CD4-positive, CD25-positive, alpha-beta regulatory T cell (primary cell): Measurements from ENCODE around the gene RASGRP2. TPM values are rescaled to one million over a fixed set of nuclear protein-coding genes. Genes with fewer than 3 reads are reported as not detected.

Experiments used
- ATAC-seq, 2 donors: fragments of 150-1000 bp; cut with Tn5 transposase; one replicate each; pipeline ENCODE4 v1.10.0; 2021; ENCODE audit warnings: low read depth in 2 of 2, moderate number of reproducible peaks in 2 of 2, moderate library complexity in 1 of 2
- DNase-seq, 3 donors: peaks; one replicate each; pipeline versions ENCODE4 v3.0.0 to v3.0.0-alpha.2; 2012 to 2022; ENCODE audit warnings: mixed read lengths in 1 of 3
- H3K27ac ChIP-seq: one replicate; pipeline ENCODE4 v1.7.0; 2013; ENCODE audit warnings: mild to moderate bottlenecking, low read length; ENCODE audit not compliant: insufficient read depth, poor library complexity, severe bottlenecking
- H3K27me3 ChIP-seq: one replicate; pipeline ENCODE4 v1.7.0; 2013; ENCODE audit warnings: low read length; ENCODE audit not compliant: control insufficient read depth, insufficient read depth
- H3K36me3 ChIP-seq: one replicate; pipeline ENCODE4 v1.7.0; 2013; ENCODE audit warnings: mild to moderate bottlenecking, low read length, moderate library complexity; ENCODE audit not compliant: control insufficient read depth, insufficient read depth
- H3K4me1 ChIP-seq: 2 replicates; pipeline ENCODE4 v1.7.0; 2013; ENCODE audit warnings: mild to moderate bottlenecking, low read length; ENCODE audit not compliant: insufficient read depth, control insufficient read depth, poor library complexity, severe bottlenecking
- H3K4me3 ChIP-seq: one replicate; pipeline ENCODE4 v1.7.0; 2013; ENCODE audit warnings: low read depth, mild to moderate bottlenecking, low read length, moderate library complexity
- H3K9me3 ChIP-seq, 2 experiments: 1 replicate in 1 of 2; 2 replicates in 1 of 2; pipeline ENCODE4 v1.7.0; 2013; ENCODE audit warnings: low read length in 2 of 2, mild to moderate bottlenecking in 1 of 2, moderate library complexity in 1 of 2; ENCODE audit not compliant: control insufficient read depth in 2 of 2
- H3K27ac Mint-ChIP-seq, 3 donors: one replicate each; pipeline ENCODE4 v1.8.0; 2020 to 2022; ENCODE audit warnings: mild to moderate bottlenecking in 3 of 3, mixed read lengths in 3 of 3, moderate library complexity in 2 of 3
- H3K27me3 Mint-ChIP-seq: one replicate; pipeline ENCODE4 v1.8.0; 2022; ENCODE audit warnings: mild to moderate bottlenecking, mixed read lengths
- H3K36me3 Mint-ChIP-seq: one replicate; pipeline ENCODE4 v1.8.0; 2020; ENCODE audit warnings: mixed read lengths
- H3K4me1 Mint-ChIP-seq, 4 donors: one replicate each; pipeline ENCODE4 v1.8.0; 2020 to 2022; ENCODE audit warnings: mixed read lengths in 4 of 4, mild to moderate bottlenecking in 1 of 4
- H3K4me3 Mint-ChIP-seq, 4 donors: one replicate each; pipeline ENCODE4 v1.8.0; 2020 to 2022; ENCODE audit warnings: mild to moderate bottlenecking in 4 of 4, mixed read lengths in 4 of 4, moderate library complexity in 3 of 4
- H3K9me3 Mint-ChIP-seq, 7 donors: one replicate each; pipeline ENCODE4 v1.8.0; 2020 to 2022; ENCODE audit warnings: mixed read lengths in 7 of 7, mild to moderate bottlenecking in 3 of 7, moderate library complexity in 2 of 7
- polyA plus RNA-seq, 4 donors: library from polyadenylated mRNA; unstranded; fragments of 300-500 nt; fragmentation: Illumina TruSeq; gene quantifications; one replicate each; pipeline ENCODE4 v1.2.3, GENCODE V29; 2021
- total RNA-seq: library from RNA; stranded (reverse); gene quantifications from one replicate; pipeline ENCODE4 v1.2.3, GENCODE V29; 2022

Gene RASGRP2
- total and polyA plus RNA-seq, 5 donors from 2014 or later, result 140 to 570 (median 169) TPM

DNA sequence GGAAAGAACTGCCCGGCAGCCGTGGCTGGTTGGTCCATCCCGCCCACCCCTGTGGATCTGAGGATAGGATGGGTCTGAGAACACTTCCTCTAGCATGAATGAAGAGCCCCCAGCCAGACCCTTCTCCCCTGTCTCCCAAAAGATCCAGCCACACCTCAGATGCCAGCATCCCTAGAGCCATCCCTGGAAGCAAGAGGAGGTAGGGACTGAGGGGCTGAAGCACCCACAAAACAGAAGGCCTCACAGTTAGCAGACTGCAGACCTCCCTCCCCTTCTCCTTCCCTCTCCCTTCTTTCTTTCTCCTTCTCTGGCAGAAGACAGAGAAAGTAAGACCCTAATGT is 22.6 kb downstream of the RASGRP2 start:
- peak overlapping the region in 3 of 4 donors; percentile 38 to 85 (median 80) for H3K4me3 Mint-ChIP-seq
- H3K27ac Mint-ChIP-seq, result peak overlapping the region in 1 of 3 donors; percentile 48
- Histone ChIP-seq H3K9me3 (no peaks in the 10 kb centered on the region), H3K36me3 (no peaks in the 10 kb centered on the region), H3K4me1 (peaks cover 7% of the 10 kb centered on the region), H3K27me3 (no peaks in the 10 kb centered on the region), H3K4me3 (no peak overlapping the region), H3K27ac (no peak overlapping the region)
- H3K27me3 Mint-ChIP-seq, result peaks cover 58% of the 10 kb centered on the region
- ATAC-seq (no peak), DNase-seq (no peak)
- peaks cover 0 to 2% (median 0%) of the 10 kb centered on the region in 7 donors for H3K9me3 Mint-ChIP-seq
- H3K36me3 Mint-ChIP-seq, result no peaks in the 10 kb centered on the region
- H3K4me1 Mint-ChIP-seq, result peaks cover 0 to 18% (median 5%) of the 10 kb centered on the region in 4 donors

DNA sequence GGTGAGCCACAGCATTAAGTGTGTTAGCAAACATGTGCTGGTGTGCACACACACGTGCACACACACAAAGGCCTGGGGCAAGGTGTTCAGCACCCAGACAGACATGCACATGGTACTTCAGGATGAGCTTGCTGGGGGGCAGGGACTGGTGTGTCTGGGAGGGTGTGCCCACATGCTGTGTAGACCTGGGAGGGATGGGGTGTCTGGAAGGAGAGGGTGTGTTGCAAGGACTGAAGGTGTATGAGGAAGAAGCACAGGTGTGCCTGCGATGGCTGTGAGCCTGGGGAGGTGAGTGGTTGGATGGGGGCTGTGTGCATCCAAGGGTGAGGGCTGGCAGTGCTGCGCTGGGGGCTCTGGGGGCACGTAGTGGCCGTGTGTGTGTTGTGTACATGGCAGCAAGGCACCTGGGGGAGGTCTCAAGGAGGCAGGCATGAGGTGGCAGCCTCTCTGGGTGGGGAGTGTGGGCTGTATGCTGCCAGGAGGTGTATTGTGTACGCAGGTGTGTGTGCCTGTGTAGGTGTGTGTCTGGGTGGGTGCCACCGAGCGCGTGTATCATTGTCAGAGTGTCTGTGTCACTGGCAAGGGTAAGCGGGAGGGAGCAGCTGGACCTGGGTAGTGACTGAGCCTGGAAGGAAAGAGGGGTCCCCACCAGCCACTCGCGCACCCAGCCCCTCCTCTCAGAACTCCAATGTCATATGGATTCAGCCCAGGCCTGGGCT is 23.1 kb downstream of the RASGRP2 start:
- peaks cover 0 to 18% (median 5%) of the 10 kb centered on the region in 4 donors for H3K4me1 Mint-ChIP-seq
- Histone ChIP-seq H3K36me3 (no peaks in the 10 kb centered on the region), H3K4me1 (peaks cover 7% of the 10 kb centered on the region), H3K27me3 (no peaks in the 10 kb centered on the region), H3K27ac (no peak overlapping the region), H3K4me3 (no peak overlapping the region), H3K9me3 (no peaks in the 10 kb centered on the region)
- H3K27me3 Mint-ChIP-seq, result peaks cover 62% of the 10 kb centered on the region
- peak overlapping the region in 2 of 4 donors; percentile 38 to 85 for H3K4me3 Mint-ChIP-seq
- no peaks in the 10 kb centered on the region for H3K36me3 Mint-ChIP-seq
- DNase-seq (no peak), ATAC-seq (no peak)
- H3K9me3 Mint-ChIP-seq, result peaks cover 0 to 2% (median 0%) of the 10 kb centered on the region in 7 donors
- peak overlapping the region in 2 of 3 donors; percentile 39 to 48 for H3K27ac Mint-ChIP-seq

DNA sequence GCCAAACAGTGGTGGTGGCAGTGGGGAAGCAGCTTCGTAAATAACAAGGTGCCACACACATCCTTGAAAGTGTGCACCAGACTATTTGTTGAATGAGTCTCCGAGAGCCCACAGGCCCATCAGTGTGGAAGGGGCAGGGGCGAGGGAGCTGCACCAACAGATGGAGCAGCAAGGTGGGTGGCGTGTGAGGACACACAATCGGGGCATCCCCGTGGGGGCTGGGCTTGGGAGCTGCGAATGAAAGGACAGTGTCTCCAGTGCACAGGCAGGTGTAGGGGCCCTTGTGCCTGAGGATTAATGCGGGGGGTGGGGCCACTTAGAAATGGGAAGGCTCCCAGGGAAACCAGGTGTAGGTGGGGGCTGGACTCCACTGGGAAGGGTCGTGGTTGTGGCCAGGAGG is 23.8 kb downstream of the RASGRP2 start:
- H3K4me1 Mint-ChIP-seq, result peaks cover 0 to 14% (median 4%) of the 10 kb centered on the region in 4 donors
- ATAC-seq, result no peak
- DNase-seq, result no peak
- Histone ChIP-seq H3K27ac (no peak overlapping the region), H3K27me3 (peaks cover 4% of the 10 kb centered on the region), H3K4me3 (no peak overlapping the region), H3K4me1 (peaks cover 7% of the 10 kb centered on the region), H3K36me3 (no peaks in the 10 kb centered on the region), H3K9me3 (no peaks in the 10 kb centered on the region)
- H3K27ac Mint-ChIP-seq, result peak overlapping the region in 1 of 3 donors; percentile 11
- H3K36me3 Mint-ChIP-seq, result no peaks in the 10 kb centered on the region
- H3K4me3 Mint-ChIP-seq, result peak overlapping the region in 1 of 4 donors; percentile 85
- peaks cover 68% of the 10 kb centered on the region for H3K27me3 Mint-ChIP-seq
- peaks cover 0 to 2% (median 0%) of the 10 kb centered on the region in 7 donors for H3K9me3 Mint-ChIP-seq

DNA sequence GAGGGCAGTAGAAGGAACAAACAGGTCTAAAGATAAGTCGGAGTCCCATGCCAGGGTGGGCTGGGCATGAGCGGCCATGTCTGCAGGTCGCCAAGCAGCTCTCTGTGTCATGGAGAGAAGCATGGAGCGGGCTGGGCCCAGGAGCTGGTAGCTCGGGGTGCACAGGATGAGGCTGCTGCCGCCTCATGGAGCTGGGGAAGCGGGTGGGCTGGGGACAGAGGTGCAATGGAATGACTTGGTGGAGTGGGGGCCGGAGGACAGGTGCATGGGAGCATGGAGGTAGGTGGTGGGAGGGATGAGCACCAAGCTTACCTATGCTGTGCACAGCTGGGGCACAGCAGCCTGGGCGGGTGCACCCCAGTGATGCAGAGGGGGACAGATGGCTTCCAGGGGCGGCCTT is 24.5 kb downstream of the RASGRP2 start:
- Histone ChIP-seq H3K4me3 (no peak overlapping the region), H3K27me3 (peaks cover 7% of the 10 kb centered on the region), H3K27ac (no peak overlapping the region), H3K36me3 (no peaks in the 10 kb centered on the region), H3K4me1 (peaks cover 7% of the 10 kb centered on the region), H3K9me3 (no peaks in the 10 kb centered on the region)
- no peaks in the 10 kb centered on the region for H3K36me3 Mint-ChIP-seq
- H3K9me3 Mint-ChIP-seq, result peaks cover 0 to 2% (median 0%) of the 10 kb centered on the region in 7 donors
- peaks cover 76% of the 10 kb centered on the region for H3K27me3 Mint-ChIP-seq
- no peak for ATAC-seq
- no peak for DNase-seq
- peaks cover 0 to 13% (median 8%) of the 10 kb centered on the region in 4 donors for H3K4me1 Mint-ChIP-seq
- no peak overlapping the region for H3K27ac Mint-ChIP-seq
- H3K4me3 Mint-ChIP-seq, result peak overlapping the region in 1 of 4 donors; percentile 36

DNA sequence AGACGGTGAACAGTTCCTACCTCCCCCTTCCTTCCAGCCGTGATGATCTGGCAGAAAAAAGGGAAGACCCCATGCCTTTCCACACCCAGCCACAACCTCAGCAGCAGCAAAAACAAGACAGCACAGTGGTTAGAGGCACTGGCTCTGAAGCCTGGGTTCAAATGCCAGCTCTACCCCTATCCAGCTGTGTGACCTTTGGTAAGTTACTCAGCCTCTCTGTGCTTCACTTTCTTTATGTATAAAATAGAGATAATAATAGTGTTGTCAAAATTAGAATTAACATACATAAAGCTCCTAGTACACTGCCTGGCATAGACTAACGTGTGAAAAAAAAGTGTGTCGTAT is 25.2 kb downstream of the RASGRP2 start:
- no peak overlapping the region for H3K4me3 Mint-ChIP-seq
- H3K36me3 Mint-ChIP-seq, result no peaks in the 10 kb centered on the region
- peaks cover 82% of the 10 kb centered on the region for H3K27me3 Mint-ChIP-seq
- Histone ChIP-seq H3K27me3 (peaks cover 7% of the 10 kb centered on the region), H3K4me3 (no peak overlapping the region), H3K27ac (no peak overlapping the region), H3K36me3 (no peaks in the 10 kb centered on the region), H3K9me3 (no peaks in the 10 kb centered on the region), H3K4me1 (peaks cover 5% of the 10 kb centered on the region)
- H3K9me3 Mint-ChIP-seq, result peaks cover 0 to 2% (median 0%) of the 10 kb centered on the region in 7 donors
- DNase-seq (no peak), ATAC-seq (no peak)
- H3K4me1 Mint-ChIP-seq, result peaks cover 0 to 15% (median 7%) of the 10 kb centered on the region in 4 donors
- no peak overlapping the region for H3K27ac Mint-ChIP-seq

DNA sequence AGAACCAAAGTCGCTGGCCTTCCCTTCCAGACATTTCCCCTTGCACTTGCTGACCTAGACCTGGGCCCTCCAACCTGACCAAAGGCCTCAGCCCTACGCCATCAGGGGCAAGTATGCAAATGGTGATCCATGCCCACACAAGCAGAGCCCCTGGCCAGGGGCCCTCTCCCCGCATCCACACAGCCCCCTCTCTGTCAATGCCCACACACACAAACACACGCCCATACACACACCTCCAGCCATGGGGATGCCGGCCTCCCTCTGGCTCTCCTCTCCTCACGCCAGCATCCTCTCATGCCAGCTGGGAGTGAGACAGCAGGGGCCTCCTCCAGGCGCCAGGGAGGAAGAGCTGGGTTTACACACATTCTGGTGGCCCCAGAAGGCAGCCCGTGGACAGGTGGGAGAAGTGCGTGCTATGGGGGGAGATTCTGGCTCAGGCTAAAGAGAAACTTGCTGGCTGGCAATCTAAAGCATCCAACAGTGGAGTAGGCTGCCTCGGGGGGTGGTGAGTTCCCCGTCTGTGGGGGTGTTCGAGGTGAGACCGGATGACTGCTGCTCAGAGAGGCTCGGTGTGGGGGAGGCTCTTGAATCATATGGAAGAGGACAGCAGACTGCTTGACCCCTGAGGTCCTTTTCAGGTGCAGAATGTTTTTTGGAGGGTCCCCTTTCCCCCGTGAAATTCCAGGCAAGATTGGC is 25.7 kb downstream of the RASGRP2 start:
- Histone ChIP-seq H3K9me3 (no peaks in the 10 kb centered on the region), H3K27ac (no peak overlapping the region), H3K4me1 (peaks cover 2% of the 10 kb centered on the region), H3K36me3 (no peaks in the 10 kb centered on the region), H3K4me3 (no peak overlapping the region), H3K27me3 (peaks cover 7% of the 10 kb centered on the region)
- DNase-seq (no peak), ATAC-seq (no peak)
- peaks cover 83% of the 10 kb centered on the region for H3K27me3 Mint-ChIP-seq
- H3K4me3 Mint-ChIP-seq, result no peak overlapping the region
- H3K27ac Mint-ChIP-seq, result no peak overlapping the region
- peaks cover 0 to 2% (median 0%) of the 10 kb centered on the region in 7 donors for H3K9me3 Mint-ChIP-seq
- H3K4me1 Mint-ChIP-seq, result peaks cover 0 to 15% (median 5%) of the 10 kb centered on the region in 4 donors
- no peaks in the 10 kb centered on the region for H3K36me3 Mint-ChIP-seq

DNA sequence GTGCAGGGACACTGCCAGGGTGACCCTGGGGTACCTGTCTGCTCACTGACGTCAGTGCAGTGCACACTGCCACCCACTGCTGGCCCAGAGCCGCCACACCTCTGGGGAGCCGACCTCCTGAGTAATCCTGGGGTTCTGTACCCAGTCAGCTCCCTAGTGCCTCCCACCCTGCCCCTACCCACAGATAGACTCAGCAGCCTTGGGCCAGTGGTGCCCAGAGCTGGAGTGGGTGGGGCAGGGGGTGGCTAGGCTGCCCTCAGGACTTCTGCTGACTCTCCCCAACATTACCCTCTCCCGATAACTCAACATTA is 26.7 kb downstream of the RASGRP2 start:
- H3K27me3 ChIP-seq, result peaks cover 7% of the 10 kb centered on the region
- no peak overlapping the region for H3K27ac Mint-ChIP-seq

More for the DNA sequence above, 26.7 kb downstream of the RASGRP2 start:
- H3K4me1 Mint-ChIP-seq, result peaks cover 0 to 15% (median 7%) of the 10 kb centered on the region in 4 donors
- no peaks in the 10 kb centered on the region for H3K36me3 Mint-ChIP-seq
- H3K27me3 Mint-ChIP-seq, result peaks cover 82% of the 10 kb centered on the region
- peaks cover 0 to 2% (median 0%) of the 10 kb centered on the region in 7 donors for H3K9me3 Mint-ChIP-seq
- H3K36me3 ChIP-seq, result no peaks in the 10 kb centered on the region
- no peak overlapping the region for H3K4me3 ChIP-seq
- H3K27ac ChIP-seq, result no peak overlapping the region
- H3K9me3 ChIP-seq, result no peaks in the 10 kb centered on the region
- DNase-seq (no peak), ATAC-seq (no peak)
- no peak overlapping the region for H3K4me3 Mint-ChIP-seq
- H3K4me1 ChIP-seq, result peaks cover 12% of the 10 kb centered on the region
